Motor neuron (in vitro differentiated cells): ENCODE data around the gene AKAP13. TPM values are rescaled to one million over a fixed set of nuclear protein-coding genes. Genes with fewer than 3 reads are reported as not detected.

Experiments
- ATAC-seq, 8 experiments: fragments of 200-7000 bp; cut with Tn5 transposase; replicated peaks in 6 of 8; 2 replicates each; pipeline ENCODE4 v1.8.0; 2021; ENCODE audit warnings: mild to moderate bottlenecking in 8 of 8, moderate library complexity in 8 of 8
- H3K27ac ChIP-seq, 2 donors: fragments of 250-450 bp; sonication (Bioruptor Pico); 2 replicates each; pipeline ENCODE4 v1.9.0; 2021; ENCODE audit warnings: antibody characterized with exemption in 2 of 2, mild to moderate bottlenecking in 2 of 2, moderate library complexity in 1 of 2
- H3K4me1 ChIP-seq, 2 donors: fragments of 250-450 bp; sonication (Bioruptor Pico); replicated peaks in 1 of 2; 2 replicates each; pipeline ENCODE4 v1.6.1; 2021; ENCODE audit warnings: antibody characterized with exemption in 2 of 2, mild to moderate bottlenecking in 2 of 2, moderate library complexity in 1 of 2
- H3K4me3 ChIP-seq, 5 donors: fragments of 250-450 bp; sonication (Bioruptor Pico); 2 replicates each; pipeline ENCODE4 v1.9.0; 2021; ENCODE audit warnings: antibody characterized with exemption in 5 of 5, mild to moderate bottlenecking in 5 of 5, moderate library complexity in 4 of 5
- WGBS, 10 experiments: fragments of 450-650 bp; shearing (Covaris generic); methylation state at CpG; one replicate each; pipeline ENCODE4 v1.0.0; 2022; 5-methylcytosine and 5-hydroxymethylcytosine counted together
- in situ Hi-C, 9 experiments: fragments of 400-800 bp; cut with MboI; loops; one replicate each; pipeline ENCODE4 v1.15.0; 2021; ENCODE audit warnings: low sequenced_read_pairs in 9 of 9, low pct_unique_long_range_greater_than_20kb in 2 of 9; ENCODE audit not compliant: unreplicated experiment in 9 of 9
- total RNA-seq, 8 experiments: library from RNA; unstranded; fragments of 300-600 nt; gene quantifications; 2 replicates each; pipeline versions ENCODE4 v1.2.3 to v1.2.4, GENCODE V29; 2022

The AKAP13 gene
- total RNA-seq, 8 experiments from 2014 or later = 18.6 to 60.2 (median 38.2) TPM

DNA sequence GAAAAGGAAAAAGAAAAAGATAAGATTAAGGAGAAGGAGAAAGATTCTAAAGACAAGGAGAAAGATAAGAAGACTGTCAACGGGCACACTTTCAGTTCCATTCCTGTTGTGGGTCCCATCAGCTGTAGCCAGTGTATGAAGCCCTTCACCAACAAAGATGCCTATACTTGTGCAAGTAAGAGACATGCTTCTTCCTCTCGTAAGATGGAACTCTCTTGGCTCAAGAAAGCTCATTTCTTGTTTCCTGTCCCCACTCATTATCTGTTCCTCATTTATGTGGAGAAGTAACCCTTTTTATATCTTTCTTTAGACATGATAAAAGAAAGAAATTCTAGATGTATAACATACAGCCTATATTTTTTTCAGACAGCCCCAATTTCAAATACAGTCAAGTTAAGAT is 312.9 kb downstream of the AKAP13 start:
- H3K27ac ChIP-seq = no peak overlapping the region
- in situ Hi-C loops = no loop called here
- no peak for ATAC-seq
- peaks cover 0 to 5% of the 10 kb centered on the region in 2 donors for H3K4me1 ChIP-seq
- no peak overlapping the region for H3K4me3 ChIP-seq
- WGBS, 10 experiments = 80 to 100% (median 93%) methylated on average over 1 to 2 of the region's 2 CpGs; no CpG with 5 or more reads in 3 of the 10 experiments

DNA sequence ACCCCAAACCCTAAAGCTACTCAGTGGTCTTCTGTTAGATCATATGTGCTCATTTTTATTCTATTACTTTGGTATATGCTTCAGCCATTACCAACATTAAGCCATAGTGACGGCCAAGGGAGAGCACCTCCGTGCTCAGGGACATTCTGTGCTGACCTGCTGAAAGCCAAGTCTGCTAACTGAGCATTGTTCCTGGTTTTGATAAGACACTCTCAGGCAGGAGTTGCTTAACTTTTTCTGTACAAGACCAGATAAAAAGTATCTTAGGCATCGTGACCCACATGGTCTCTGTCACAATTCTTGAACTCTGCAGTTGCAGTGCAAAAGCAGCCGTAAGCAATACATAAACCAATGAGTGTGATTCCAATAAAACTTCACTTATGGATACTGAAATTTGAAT is 313.7 kb downstream of the AKAP13 start:
- WGBS, 10 experiments = 81 to 100% (median 94%) methylated on average over 2 to 4 of the region's 4 CpGs; no CpG with 5 or more reads in 1 of the 10 experiments
- in situ Hi-C loops = no loop called here
- H3K4me3 ChIP-seq = no peak overlapping the region
- peaks cover 0 to 5% of the 10 kb centered on the region in 2 donors for H3K4me1 ChIP-seq
- H3K27ac ChIP-seq = no peak overlapping the region
- no peak for ATAC-seq

DNA sequence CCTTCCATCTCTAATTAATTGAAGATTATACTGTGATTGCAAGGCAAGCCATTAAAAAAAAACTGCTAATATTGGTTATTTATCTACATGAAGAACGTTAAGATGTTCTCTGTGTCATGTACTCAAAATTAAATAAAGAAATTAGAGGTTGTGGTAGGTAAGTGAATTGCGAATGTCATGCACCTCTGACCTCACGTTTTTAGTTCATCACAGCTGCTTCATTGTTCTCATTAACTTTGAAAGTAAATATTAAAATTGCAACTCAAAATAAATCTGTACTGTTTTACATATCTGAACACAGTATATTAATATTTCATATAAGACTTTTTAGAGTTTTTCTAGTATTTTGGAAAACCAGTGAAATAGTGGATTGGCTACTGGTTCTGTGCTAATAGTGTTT is 320.4 kb downstream of the AKAP13 start:
- Histone ChIP-seq H3K27ac (no peak overlapping the region), H3K4me1 (peaks cover 0 to 4% of the 10 kb centered on the region in 2 donors), H3K4me3 (no peak overlapping the region)
- WGBS, 10 experiments = 71 to 97% (median 86%) methylated on average over 2 to 3 of the region's 3 CpGs
- in situ Hi-C loops = loop anchor here in 1 of 9 experiments (25.0 kb wide), 1 partner anchor 388 kb away; no protein-coding TSS in a partner anchor
- ATAC-seq = no peak

DNA sequence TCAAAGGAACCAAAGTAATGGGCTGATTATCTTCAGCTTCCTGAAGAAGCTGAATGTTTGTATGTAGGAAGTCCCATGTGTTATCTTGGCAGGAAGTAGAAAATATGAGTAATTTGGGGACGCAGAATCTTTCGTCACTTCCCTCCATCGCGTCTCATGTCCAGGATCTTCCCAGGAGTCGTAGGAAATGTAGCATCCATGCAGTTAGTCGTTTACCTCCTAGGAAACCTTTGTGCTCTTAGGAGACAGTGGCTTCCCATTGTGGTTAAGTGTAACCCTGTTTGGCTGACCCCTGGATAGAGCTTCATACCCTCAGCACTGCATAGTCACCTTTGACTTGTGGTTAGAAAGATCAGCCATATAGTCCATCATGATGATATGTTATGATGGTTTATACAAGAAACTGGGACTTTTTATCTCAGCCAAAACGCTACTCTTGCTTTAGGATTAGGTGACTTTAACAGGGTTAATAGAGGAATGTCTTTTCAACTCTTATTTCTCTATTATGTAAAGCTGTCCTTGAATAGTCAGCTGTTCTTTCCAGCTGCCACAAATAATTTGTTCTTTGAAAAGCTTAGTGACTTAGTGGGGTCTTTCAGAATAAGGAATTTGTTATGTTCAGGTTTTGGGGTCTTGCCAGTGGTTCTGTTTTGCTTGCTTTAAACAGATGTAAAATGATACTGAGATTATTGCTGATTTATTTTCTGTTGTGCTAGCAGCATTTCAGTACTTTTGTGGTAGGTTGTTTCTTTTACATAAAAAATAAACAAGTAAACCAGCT is 322.1 kb downstream of the AKAP13 start:
- H3K4me1 ChIP-seq = peaks cover 0 to 11% of the 10 kb centered on the region in 2 donors
- H3K4me3 ChIP-seq = no peak overlapping the region
- H3K27ac ChIP-seq = no peak overlapping the region
- ATAC-seq = peak in 1 of 8 experiments; percentile 10
- 45 to 81% (median 64%) methylated on average over 1 to 7 of the region's 7 CpGs for WGBS, 10 experiments
- in situ Hi-C loops = loop anchor here in 1 of 9 experiments (25.0 kb wide), 1 partner anchor 390 kb away; no protein-coding TSS in a partner anchor

DNA sequence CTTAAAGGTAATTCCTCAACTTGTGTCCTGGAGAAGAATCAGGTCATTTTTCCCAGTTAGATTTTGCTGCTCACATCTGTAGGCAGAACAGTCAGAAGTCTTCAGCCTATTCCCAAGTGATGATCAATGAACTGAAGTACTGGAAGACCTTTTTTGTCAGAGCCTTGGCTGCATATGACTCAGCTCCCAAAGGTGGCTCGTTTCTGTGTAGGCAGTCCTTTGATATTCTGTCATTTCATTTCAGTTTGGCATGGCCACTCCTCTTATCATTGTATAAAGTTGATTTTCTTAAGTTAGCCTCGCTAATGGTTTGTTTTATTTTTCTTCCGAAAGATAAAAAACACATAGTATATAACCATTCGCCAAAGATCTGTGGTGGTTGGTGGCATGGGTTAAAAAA is 323.7 kb downstream of the AKAP13 start:
- Histone ChIP-seq H3K4me3 (no peak overlapping the region), H3K4me1 (peaks cover 4 to 22% of the 10 kb centered on the region in 2 donors), H3K27ac (no peak overlapping the region)
- no peak for ATAC-seq
- in situ Hi-C loops = loop anchor here in 1 of 9 experiments (25.0 kb wide), 1 partner anchor 392 kb away; no protein-coding TSS in a partner anchor
- 60 to 100% (median 82%) methylated on average over 1 to 4 of the region's 4 CpGs; no CpG with 5 or more reads in 1 of the 10 experiments for WGBS, 10 experiments

DNA sequence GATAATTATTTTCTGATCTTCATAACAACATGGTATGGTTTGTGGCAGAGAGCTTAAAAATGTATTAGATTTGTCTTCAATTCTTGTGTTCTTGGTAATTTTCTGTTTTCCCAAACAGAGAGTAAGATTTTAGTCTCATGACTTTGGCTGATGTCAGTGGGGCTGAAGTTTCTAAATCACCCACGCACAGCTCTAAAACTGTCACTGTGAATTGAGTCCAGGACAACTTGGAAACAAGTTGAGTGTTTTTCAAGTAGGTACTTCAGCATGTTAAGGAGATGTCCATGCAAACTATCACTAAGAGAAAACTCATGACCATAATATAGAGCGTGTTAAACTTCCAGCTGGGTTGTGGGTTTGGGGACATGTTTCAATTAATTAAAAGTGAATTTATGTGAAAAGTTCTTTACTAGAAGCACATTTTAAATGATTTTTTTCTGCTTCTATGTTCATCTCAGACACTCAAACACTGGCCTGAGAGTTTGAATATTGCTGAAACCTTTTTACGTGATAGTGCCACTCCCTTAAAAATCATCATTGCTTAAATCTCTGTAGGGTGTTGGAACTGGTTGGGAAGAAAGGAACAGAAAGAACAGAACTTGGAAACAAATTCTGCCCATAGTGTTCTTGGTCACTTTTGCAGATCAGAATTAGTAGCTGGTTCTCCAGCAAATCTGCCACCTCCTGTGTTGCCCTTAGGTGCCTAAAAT is 324.5 kb downstream of the AKAP13 start:
- ATAC-seq = peak in 2 of 8 experiments; percentile 52 to 55
- in situ Hi-C loops = loop anchor here in 1 of 9 experiments (25.0 kb wide), 1 partner anchor 393 kb away; no protein-coding TSS in a partner anchor
- Histone ChIP-seq H3K4me1 (peaks cover 4 to 22% of the 10 kb centered on the region in 2 donors), H3K4me3 (no peak overlapping the region), H3K27ac (no peak overlapping the region)
- 0 to 100% (median 84%) methylated on average over 1 to 3 of the region's 3 CpGs for WGBS, 10 experiments

DNA sequence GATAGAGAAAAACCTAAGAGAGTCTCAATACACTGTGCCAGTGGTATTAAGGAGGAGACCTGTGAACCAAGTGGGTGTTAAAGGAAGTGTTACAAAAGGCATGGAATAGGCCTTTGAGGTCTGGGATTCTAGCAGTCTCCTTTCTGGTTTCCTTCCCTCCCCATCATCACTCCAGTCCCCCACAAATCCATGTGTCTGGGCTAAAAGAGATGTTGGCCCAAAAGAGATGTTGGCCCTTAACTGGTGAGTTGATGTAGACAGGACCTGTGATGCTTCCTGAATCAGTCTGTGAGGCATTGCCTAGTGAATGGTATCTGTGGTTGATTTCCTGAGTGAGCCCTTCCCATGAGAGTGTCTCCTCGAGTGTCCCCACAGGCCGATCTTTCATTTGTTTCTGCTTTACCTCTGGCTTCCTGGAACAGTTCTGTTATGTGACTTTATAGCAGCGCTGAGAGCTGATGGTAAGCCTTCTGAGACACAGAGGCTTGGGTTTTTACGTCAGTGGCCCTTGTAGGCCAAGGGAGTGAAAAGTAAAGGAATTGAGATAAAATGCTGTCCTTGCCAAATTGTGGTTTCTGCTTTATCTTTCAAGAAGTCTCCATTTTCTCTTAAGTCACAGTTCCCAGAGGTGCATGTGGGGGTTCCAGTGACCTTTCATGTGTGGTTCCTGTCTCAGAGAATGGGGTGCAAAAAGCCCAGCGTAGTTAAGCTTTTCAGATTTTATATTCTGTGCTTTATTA is 326.5 kb downstream of the AKAP13 start:
- in situ Hi-C loops = loop anchor here in 1 of 9 experiments (25.0 kb wide), 1 partner anchor 395 kb away; no protein-coding TSS in a partner anchor
- ATAC-seq = peak in 1 of 8 experiments; percentile 36
- WGBS, 10 experiments = 64 to 100% (median 88%) methylated on average over 1 to 3 of the region's 5 CpGs; no CpG with 5 or more reads in 1 of the 10 experiments
- Histone ChIP-seq H3K4me3 (no peak overlapping the region), H3K27ac (no peak overlapping the region), H3K4me1 (peaks cover 4 to 22% of the 10 kb centered on the region in 2 donors)

DNA sequence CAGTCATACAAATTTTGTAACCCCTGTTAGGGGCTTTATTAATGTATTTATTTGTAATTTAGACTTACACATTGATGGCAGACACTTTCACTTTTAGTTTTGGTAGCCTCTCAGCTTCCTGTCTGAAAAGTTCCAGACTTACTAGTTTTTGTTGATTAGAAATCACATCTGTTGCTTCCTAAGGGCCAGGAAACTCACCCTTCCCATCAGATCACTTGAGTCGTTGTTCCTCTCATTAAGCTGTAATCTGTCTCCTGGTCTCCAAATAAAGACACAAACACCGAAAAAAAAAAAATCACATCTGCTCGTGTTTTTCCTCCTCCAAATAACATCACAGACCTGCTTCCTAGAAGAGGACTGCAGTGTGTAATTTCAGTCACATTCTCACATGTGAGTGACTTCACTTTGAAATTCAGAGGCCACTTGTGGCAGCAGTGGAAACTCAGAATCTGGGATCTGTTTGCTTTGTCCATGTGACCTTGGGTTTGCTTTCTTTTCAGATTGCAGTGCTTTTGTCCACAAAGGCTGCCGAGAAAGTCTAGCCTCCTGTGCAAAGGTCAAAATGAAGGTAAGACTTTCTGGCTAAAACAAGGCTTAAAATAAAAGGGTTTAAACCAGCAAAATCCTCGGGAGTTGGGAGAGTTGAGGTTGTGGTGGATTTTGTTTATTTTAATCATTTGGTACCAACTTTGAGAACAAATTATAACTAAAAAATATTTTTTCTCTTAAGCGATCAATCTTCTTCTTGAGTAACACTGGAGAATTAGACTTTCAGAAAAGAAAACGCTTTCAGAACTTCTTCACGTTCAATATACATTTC is 327.3 kb downstream of the AKAP13 start:
- ATAC-seq = peak in 7 of 8 experiments; percentile 14 to 83 (median 50)
- peaks cover 4 to 22% of the 10 kb centered on the region in 2 donors for H3K4me1 ChIP-seq

DNA sequence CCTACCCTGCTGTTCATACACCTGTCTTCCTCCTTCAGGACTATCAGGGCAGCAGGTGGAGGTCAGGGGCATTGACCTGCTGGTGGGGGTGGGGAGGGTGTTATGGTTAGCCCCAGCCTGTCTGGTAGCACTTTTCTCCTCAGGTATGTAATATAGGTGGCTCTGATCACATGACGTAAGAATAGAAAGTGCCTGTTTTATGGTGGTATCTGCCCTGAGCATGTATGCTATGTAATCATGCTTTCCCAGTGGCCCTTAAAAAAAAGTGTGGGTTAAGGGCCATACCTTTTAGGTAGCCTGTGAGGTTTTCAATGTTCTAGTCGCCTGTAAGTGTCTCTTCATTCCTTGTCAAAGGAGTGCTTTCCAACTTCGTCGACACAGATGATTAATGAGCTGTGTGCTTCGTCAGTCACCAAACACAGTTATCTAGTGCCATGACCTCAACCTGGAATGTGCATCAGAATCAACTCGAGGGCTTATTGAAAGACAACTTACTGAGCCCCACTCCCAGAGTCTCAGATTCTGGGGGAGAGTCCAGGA is 328.1 kb downstream of the AKAP13 start:
- WGBS, 10 experiments = 57 to 100% (median 74%) methylated on average over 1 to 6 of the region's 6 CpGs; no CpG with 5 or more reads in 2 of the 10 experiments
- Histone ChIP-seq H3K4me3 (no peak overlapping the region), H3K27ac (no peak overlapping the region), H3K4me1 (peaks cover 4 to 20% of the 10 kb centered on the region in 2 donors)
- in situ Hi-C loops = loop anchor here in 1 of 9 experiments (25.0 kb wide), 1 partner anchor 396 kb away; no protein-coding TSS in a partner anchor
- no peak for ATAC-seq

More for the DNA sequence above, 327.3 kb downstream of the AKAP13 start:
- WGBS, 10 experiments = 16 to 71% (median 53%) methylated on average over 2 to 8 of the region's 8 CpGs
- Histone ChIP-seq H3K27ac (peak overlapping the region in 1 of 2 donors; percentile 17), H3K4me3 (no peak overlapping the region)
- in situ Hi-C loops = loop anchor here in 1 of 9 experiments (25.0 kb wide), 1 partner anchor 395 kb away; no protein-coding TSS in a partner anchor

DNA sequence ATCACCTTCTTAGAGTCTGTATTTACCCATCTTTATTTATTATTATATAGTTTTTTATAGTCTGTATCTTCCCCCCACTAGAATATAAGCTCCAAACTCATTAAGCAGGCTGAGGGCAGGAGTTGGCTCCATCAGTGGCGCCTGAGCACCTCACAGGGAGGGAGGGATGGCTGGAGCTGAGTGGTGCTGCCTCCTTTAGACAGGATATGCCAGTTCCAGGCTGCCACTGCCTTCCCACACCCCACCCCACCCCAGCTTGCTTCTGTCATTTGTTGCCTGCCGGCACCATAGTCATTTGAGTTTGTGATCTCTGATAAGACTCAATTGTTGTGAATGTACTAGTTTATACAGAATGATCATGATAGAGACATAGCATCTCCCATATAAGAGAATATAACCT is 328.8 kb downstream of the AKAP13 start:
- no peak overlapping the region for H3K27ac ChIP-seq
- H3K4me1 ChIP-seq = peaks cover 4 to 18% of the 10 kb centered on the region in 2 donors
- no peak overlapping the region for H3K4me3 ChIP-seq
- 80 to 100% (median 100%) methylated on average over 1 to 2 of the region's 2 CpGs; no CpG with 5 or more reads in 5 of the 10 experiments for WGBS, 10 experiments
- no peak for ATAC-seq
- in situ Hi-C loops = loop anchor here in 1 of 9 experiments (25.0 kb wide), 1 partner anchor 397 kb away; no protein-coding TSS in a partner anchor

DNA sequence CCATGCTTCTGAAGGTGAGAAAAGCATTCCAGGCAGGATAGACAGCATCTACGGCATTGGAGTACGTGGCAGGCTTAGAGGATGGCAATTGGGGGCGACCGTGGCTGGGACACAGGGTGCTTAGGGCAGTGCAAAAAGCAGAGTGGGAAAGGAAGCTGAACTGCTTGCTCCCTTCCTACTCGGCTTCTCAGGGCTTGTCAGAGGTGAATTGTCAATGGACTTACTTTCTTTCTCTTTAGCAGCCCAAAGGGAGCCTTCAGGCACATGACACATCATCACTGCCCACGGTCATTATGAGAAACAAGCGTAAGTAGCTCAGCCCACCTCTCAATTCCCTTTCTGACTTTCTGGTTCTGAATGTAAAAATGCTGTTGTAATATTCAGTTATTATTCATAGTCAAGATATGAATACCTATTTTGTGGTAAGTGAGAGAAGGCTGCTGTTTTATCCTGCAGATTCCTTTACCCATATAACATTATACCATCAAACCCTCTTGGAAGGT is 330.0 kb downstream of the AKAP13 start:
- Histone ChIP-seq H3K27ac (no peak overlapping the region), H3K4me3 (no peak overlapping the region), H3K4me1 (peaks cover 4 to 18% of the 10 kb centered on the region in 2 donors)
- in situ Hi-C loops = loop anchor here in 1 of 9 experiments (25.0 kb wide), 1 partner anchor 398 kb away; no protein-coding TSS in a partner anchor
- peak in 1 of 8 experiments; percentile 18 for ATAC-seq
- 60 to 100% (median 92%) methylated on average over 1 to 3 of the region's 7 CpGs; no CpG with 5 or more reads in 4 of the 10 experiments for WGBS, 10 experiments
